Measurements from ENCODE around the gene COL28A1.

The COL28A1 gene

DNA sequence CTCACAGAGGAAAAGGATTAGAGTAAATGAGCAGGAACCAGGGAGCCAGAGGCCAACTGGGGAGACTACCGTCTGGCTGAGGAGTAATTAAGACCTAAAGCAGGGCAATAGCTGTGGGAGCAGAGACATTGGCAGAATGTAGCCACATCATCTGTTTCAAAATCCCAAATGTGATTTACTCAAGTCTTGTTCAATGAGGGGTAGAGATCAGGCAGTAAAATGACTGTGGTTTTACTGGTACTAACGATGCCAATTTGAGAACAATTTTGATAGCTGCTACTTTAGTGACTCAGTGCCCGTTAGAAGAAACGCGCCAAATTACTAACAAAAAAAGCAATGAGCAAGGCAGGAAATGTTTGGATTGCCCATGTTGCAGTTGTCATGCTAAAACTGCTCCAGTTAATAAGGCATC, 18.4 kb upstream of the COL28A1 start:
- no peaks in the 10 kb centered on the region for H3K9me2 ChIP-seq (replicated peaks; ENCODE audit: low read depth, low read length)
- no peak overlapping the region for H3K9ac ChIP-seq (ENCODE audit: low read depth, low read length, poor library complexity, severe bottlenecking)
- H3K9me3 ChIP-seq (ENCODE audit: insufficient read depth, low read depth, low read length), result no peaks in the 10 kb centered on the region
- H3K79me2 ChIP-seq (ENCODE audit: insufficient read depth, low read length), result no peaks in the 10 kb centered on the region
- no peak for TF ChIP-seq EZH2phosphoT487 (IDR thresholded peaks at IDR 0.05; ENCODE audit: borderline replicate concordance)
- TF ChIP-seq, protein P1, sequence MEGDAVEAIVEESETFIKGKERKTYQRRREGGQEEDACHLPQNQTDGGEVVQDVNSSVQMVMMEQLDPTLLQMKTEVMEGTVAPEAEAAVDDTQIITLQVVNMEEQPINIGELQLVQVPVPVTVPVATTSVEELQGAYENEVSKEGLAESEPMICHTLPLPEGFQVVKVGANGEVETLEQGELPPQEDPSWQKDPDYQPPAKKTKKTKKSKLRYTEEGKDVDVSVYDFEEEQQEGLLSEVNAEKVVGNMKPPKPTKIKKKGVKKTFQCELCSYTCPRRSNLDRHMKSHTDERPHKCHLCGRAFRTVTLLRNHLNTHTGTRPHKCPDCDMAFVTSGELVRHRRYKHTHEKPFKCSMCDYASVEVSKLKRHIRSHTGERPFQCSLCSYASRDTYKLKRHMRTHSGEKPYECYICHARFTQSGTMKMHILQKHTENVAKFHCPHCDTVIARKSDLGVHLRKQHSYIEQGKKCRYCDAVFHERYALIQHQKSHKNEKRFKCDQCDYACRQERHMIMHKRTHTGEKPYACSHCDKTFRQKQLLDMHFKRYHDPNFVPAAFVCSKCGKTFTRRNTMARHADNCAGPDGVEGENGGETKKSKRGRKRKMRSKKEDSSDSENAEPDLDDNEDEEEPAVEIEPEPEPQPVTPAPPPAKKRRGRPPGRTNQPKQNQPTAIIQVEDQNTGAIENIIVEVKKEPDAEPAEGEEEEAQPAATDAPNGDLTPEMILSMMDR (conservative IDR thresholded peaks at IDR 0.05; ENCODE audit: low read length), result no peak
- H2AFZ ChIP-seq (ENCODE audit: low read length), result no peak overlapping the region
- H3F3A ChIP-seq (ENCODE audit: low read depth), result no peaks in the 10 kb centered on the region
- no peak overlapping the region for H3K4me2 ChIP-seq (ENCODE audit: low read depth, low read length, poor library complexity, severe bottlenecking)
- H3K4me3 ChIP-seq (ENCODE audit: low read length, poor library complexity, severe bottlenecking), result no peak overlapping the region
- no peaks in the 10 kb centered on the region for H3K36me3 ChIP-seq (ENCODE audit: insufficient read depth, low read length)
- H4K20me1 ChIP-seq (ENCODE audit: insufficient read depth, low read length, poor library complexity, severe bottlenecking), result no peaks in the 10 kb centered on the region
- no peaks in the 10 kb centered on the region for H3K4me1 ChIP-seq (ENCODE audit: insufficient read depth, low read length, poor library complexity, severe bottlenecking)
- no peaks in the 10 kb centered on the region for H3K27me3 ChIP-seq (ENCODE audit: insufficient read depth, low read length, poor library complexity, severe bottlenecking)

GRCh38 chr7:7553386-7553785, 17.7 kb upstream of the COL28A1 start:
- Histone ChIP-seq H3K79me2 (ENCODE audit: insufficient read depth, low read length) (no peaks in the 10 kb centered on the region), H3K4me3 (ENCODE audit: low read length, poor library complexity, severe bottlenecking) (no peak overlapping the region), H3K9me2 (replicated peaks; ENCODE audit: low read depth, low read length) (no peaks in the 10 kb centered on the region), H3K9ac (ENCODE audit: low read depth, low read length, poor library complexity, severe bottlenecking) (no peak overlapping the region), H3K36me3 (ENCODE audit: insufficient read depth, low read length) (no peaks in the 10 kb centered on the region), H3K27me3 (ENCODE audit: insufficient read depth, low read length, poor library complexity, severe bottlenecking) (no peaks in the 10 kb centered on the region), H3K4me2 (ENCODE audit: low read depth, low read length, poor library complexity, severe bottlenecking) (no peak overlapping the region), H4K20me1 (ENCODE audit: insufficient read depth, low read length, poor library complexity, severe bottlenecking) (no peaks in the 10 kb centered on the region), H3K9me3 (ENCODE audit: insufficient read depth, low read depth, low read length) (no peaks in the 10 kb centered on the region), H3K4me1 (ENCODE audit: insufficient read depth, low read length, poor library complexity, severe bottlenecking) (no peaks in the 10 kb centered on the region), H2AFZ (ENCODE audit: low read length) (no peak overlapping the region), H3F3A (ENCODE audit: low read depth) (no peaks in the 10 kb centered on the region)
- no peak for TF ChIP-seq EZH2phosphoT487 (IDR thresholded peaks at IDR 0.05; ENCODE audit: borderline replicate concordance)
- TF ChIP-seq, protein P1 (conservative IDR thresholded peaks at IDR 0.05; ENCODE audit: low read length), result no peak

DNA sequence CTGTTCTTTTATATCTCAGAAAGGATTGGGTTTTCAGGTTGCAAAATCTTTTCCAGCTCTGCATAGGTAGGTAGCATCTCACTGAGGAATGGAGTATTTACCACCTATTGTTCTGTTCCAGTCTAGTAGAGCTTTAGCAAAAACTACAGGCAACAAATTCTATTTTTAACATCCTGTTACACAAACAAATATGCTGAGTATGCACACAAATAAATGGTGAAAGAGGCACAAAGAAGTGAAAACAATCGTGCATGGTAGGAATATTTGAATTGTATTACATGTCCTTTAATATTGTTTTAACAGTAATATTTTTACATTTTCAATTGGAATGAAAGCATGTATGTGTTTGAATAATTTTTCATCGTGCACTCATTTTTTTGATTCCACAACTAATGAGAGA, 16.5 kb upstream of the COL28A1 start:
- no peak overlapping the region for H2AFZ ChIP-seq (ENCODE audit: low read length)
- no peak overlapping the region for H3K4me2 ChIP-seq (ENCODE audit: low read depth, low read length, poor library complexity, severe bottlenecking)
- no peaks in the 10 kb centered on the region for H4K20me1 ChIP-seq (ENCODE audit: insufficient read depth, low read length, poor library complexity, severe bottlenecking)
- no peak for TF ChIP-seq EZH2phosphoT487 (IDR thresholded peaks at IDR 0.05; ENCODE audit: borderline replicate concordance)
- TF ChIP-seq, protein P1 (conservative IDR thresholded peaks at IDR 0.05; ENCODE audit: low read length), result no peak
- H3K27me3 ChIP-seq (ENCODE audit: insufficient read depth, low read length, poor library complexity, severe bottlenecking), result no peaks in the 10 kb centered on the region
- H3F3A ChIP-seq (ENCODE audit: low read depth), result no peaks in the 10 kb centered on the region
- H3K9ac ChIP-seq (ENCODE audit: low read depth, low read length, poor library complexity, severe bottlenecking), result no peak overlapping the region
- no peaks in the 10 kb centered on the region for H3K36me3 ChIP-seq (ENCODE audit: insufficient read depth, low read length)
- H3K9me3 ChIP-seq (ENCODE audit: insufficient read depth, low read depth, low read length), result no peaks in the 10 kb centered on the region
- H3K9me2 ChIP-seq (replicated peaks; ENCODE audit: low read depth, low read length), result no peaks in the 10 kb centered on the region
- no peaks in the 10 kb centered on the region for H3K4me1 ChIP-seq (ENCODE audit: insufficient read depth, low read length, poor library complexity, severe bottlenecking)
- no peaks in the 10 kb centered on the region for H3K79me2 ChIP-seq (ENCODE audit: insufficient read depth, low read length)
- no peak overlapping the region for H3K4me3 ChIP-seq (ENCODE audit: low read length, poor library complexity, severe bottlenecking)
